HG03565 (cell line): ENCODE results near the gene FAM162A.
"Not testable (repeated sequence)": the region's sequence is repeated elsewhere in the genome, so short reads cannot be mapped to it uniquely, and the experiment has no call there.

Source experiments
- ATAC-seq: cut with Tn5 transposase; IDR thresholded peaks from one replicate; pipeline ENCODE4 v1.9.1; 2021; ENCODE audit warnings: mild to moderate bottlenecking, moderate library complexity; ENCODE audit not compliant: unreplicated experiment

Gene FAM162A

DNA sequence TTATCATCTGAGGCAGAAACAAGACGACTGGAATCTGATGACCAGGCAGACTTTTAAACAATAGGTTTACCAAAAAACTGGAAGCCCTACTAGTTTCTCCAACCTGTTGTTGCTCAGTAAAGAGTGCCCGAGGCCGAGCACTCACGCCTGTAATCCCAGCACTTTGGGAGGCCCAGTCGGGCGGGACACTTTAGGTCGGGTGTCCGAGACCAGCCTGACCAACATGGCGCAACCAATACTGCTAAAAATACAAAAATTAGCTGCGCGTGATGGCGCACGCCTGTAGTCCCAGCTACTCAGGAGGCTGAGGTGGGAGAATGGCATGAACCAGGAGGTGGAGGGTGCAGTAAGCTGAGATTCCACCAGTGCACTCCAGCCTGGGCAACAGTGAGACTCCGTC lies 33.0 kb downstream of the FAM162A start:
- ATAC-seq, result no peak

DNA sequence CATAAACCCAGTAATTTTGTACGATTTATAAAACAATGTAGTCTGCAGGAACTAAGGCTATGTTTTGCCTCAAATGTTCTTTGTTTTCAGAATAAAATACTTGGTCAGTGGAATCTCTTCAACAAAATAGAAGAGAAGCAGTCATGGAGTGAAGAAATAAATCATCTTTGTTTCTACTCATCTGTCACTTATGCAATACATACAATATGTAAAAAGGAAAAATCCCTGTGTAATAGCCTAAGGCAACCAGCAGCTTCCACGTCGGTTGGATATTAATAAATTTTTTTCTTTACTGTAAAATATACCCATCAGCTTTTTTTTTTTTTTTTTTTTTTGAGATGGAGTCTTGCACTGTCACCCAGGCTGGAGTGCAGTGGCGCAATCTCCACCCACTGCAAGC lies 37.1 kb downstream of the FAM162A start:
- ATAC-seq, result no peak

DNA sequence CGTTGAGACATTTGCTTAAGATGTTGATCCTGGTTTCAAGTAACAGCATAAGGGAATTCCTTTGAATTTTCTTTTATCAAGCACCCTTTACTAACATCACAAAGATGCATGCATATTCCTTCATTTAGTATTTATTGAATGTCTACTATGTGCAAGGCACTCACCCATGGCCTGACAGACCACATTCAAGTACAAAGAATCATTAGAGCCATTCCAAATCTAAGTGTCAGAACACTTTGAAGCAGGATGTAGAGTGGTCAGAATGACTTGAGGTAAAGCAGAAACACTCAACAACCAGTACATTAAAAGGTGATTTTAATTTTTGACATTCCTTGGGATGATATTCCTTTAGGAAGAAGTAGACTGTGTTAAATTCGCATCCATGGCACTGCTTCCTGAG lies 37.9 kb downstream of the FAM162A start:
- no peak for ATAC-seq

DNA sequence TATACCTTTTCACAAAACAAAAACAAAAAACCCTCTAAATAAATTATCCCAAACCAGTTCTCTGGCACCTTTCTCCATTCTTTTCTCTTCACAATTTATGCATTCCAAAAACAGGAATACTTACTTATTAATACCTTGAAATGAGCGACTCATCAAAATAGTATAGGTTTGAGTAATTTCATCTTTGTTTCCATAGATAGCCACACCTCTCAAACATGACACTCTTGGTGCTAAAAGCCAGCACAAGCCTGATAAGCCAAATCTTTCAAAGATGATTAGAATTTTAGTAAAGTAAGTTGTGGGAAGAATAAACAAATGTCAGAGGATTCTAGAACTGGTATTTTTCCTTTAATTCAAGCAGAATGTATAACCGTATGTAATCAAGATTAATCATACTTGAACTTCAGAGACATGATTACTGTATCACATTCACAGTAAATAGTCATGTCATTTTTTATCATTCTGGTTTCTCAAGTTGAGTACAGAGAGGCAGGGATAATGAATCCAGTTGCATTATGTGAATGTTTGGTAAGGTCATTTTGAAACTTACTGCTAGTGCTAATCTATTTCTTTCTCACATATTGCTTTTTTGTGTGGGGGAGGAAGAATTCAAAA lies 44.0 kb downstream of the FAM162A start:
- ATAC-seq, result no peak

DNA sequence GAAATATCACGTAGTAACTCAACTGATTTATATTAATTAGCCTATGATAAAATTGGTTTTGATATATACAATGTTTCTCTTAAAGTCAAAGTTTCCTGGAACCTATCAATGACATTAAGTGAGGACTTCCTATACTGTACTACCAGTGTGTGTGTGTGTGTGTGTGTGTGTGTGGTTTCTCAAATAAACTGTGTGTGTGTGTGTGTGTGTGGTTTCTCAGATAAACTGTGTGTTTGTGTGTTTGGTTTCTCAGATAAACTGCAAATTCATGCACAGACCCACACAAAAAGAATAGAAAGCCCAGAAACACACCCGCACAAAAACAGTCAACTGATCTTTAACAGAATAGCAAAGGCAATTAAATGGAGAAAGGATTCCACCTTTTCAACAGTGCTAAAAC lies 46.4 kb downstream of the FAM162A start:
- no peak for ATAC-seq

DNA sequence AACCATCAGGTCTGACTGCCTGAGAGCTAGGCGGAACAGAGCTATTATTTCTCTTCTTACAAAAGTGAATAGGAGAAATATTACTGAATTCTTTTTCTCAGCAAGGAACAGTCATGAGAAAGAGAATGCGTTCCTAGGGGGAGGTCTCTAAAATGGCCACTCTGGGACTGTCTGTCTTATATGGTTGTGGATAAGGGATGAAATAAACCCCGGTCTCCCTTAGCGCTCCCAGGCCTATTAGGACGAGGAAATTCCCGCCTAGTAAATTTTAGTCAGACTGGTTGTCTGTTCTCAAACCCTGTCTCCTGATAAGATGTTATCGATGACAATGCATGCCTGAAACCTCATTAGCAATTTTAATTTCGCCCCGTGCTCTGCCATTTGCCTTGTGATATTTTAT lies 52.0 kb downstream of the FAM162A start:
- no peak for ATAC-seq

DNA sequence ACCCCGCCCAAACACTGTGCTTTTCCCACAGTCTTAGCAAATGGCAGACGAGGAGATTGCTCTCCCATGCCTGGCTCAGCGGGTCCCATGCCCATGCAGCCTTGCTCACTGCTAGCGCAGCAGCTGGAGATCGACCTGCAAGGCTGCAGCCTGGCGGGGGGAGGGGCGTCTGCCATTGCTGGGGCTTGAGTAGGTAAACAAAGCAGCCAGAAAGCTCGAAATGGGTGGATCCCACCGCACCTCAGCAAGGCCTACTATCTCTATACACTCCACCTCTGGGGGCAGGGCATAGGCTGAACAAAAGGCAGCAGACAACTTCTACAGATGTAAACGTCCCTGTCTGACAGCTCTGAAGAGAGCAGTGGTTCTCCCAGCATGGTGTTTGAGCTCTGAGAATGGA lies 59.1 kb downstream of the FAM162A start:
- ATAC-seq, result no peak

DNA sequence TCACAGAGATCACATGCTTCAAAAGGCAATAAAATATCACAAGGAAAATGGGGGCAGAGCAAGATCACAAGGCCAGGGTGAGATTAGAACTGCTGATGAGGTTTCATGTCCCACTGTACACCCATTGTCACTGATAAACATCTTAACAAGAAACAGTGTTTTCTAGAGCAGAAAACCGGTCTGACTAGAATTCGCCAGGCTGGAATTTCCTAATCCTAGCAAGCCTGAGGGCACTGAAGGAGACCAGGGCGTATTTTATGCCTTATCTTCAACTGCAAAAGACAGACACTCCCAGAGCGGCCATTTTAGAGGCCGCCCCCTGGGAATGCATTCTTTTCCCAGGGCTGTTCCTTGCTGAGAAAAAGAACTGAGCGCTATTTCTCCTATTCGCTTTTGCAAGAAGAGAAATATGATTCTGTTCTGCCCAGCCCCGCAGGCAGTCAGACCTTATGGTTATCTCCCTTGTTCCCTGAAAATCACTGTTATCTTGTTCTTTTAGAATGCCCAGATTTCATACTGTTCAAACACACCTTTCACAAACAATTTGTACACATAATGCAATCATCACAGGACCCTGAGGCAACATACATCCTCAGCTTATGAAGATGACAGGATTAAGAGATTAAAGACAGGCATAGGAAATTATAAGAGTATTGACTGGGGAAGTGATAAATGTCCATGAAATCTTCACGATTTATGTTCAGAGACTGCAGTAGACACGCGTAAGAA lies 59.9 kb downstream of the FAM162A start:
- not testable (repeated sequence) for ATAC-seq

DNA sequence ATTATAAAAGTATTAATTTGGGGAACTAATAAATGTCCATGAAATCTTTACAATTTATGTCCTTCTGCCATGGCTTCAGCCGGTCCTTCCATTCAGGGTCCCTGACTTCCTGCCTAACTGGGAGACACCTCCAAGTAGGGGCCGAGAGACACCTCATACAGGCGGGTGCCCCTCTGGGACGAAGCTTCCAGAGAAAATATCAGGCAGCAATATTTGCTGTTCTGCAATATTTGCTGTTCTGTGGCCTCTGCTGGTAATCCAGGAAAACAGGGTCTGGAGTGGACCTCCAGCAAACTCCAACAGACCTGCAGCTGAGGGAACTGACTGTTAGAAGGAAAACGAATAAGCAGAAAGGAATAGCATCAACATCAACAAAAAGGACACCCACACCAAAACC lies 60.5 kb downstream of the FAM162A start:
- not testable (repeated sequence) for ATAC-seq

DNA sequence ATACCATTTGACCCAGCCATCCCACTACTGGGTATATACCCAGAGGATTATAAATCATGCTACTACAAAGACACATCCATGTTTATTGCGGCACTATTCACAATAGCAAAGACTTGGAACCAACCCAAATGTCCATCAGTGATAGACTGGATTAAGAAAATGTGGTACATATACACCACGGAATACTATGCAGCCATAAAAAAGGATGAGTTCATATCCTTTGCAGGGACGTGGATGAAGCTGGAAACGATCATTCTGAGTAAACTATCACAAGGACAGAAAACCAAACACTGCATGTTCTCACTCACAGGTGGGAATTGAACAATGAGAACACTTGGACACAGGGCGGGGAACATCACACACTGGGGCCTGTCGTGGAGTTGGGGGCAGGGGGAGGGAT lies 64.2 kb downstream of the FAM162A start:
- not testable (repeated sequence) for ATAC-seq

DNA sequence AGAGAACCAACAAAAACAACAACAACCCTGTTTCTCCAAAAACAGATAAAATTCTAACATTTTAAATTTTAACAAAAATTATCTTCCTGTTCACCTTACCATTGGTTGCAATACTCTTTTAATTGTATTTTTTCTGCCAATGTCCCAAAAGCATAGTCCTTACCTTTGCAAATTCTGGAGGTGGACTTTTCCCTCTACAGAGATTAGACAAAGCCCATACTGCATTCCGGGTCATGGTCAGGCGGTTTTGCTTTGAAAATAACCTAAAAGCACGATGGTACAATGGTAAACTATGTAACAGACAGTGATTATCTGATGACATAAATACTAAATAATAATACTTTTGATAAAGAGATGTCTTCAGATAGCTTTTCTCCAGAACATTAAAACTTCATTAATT lies 67.4 kb downstream of the FAM162A start:
- no peak for ATAC-seq

DNA sequence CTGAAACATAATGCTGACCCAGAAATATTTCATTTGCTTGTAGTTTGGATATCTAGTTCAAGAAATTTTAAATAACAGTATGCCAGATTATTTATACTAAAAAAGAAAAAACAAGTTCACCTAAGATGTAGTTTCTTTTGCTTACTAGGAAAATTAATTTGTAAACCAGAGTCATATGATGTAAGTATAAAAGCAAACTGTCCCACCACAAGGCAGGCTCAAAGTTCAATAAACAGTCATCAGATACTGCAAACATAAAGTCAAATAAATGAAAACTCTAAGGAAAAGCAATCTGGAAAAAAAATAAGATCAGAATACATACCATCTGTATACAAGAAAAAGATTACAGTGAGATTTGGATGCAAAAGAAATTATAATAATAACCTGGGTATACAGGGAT lies 72.1 kb downstream of the FAM162A start:
- no peak for ATAC-seq

DNA sequence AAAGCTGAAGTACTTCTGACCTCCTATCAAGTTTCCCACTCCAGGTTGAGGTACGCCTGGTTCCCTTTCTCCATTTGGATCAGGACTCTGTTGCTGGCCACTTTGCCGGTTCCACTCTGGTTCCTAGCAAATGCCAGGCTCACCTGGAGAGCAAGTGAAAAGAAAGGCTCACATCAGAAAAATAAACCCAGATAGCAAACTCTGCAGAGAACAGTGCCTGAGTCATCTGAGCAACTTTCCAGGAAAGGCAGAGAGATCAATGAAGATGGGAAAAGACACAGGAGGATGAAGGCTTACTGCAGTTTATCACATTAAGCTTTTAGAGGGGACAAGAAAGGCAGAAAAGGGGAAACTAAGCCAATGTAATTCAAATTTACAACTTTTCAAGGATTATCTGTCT lies 73.7 kb downstream of the FAM162A start:
- ATAC-seq, result no peak

DNA sequence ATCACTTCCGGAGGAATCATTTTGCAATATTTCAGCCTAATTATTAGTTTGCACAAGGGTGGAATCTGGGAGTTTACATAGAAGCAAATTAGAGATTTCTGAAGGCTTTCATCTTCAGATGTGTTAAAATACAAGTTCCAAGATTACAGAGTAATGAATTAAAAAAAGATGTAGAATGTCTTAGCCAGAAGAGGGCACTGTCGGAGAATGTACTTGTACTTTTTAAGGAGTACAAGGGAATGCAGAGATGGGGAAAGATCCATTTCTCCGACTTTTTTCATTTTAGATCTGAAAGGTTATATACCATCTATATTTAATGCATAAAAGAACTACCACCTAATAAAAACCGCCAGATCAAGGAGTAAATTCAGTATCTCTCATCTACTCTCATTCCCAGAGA lies 75.0 kb downstream of the FAM162A start:
- ATAC-seq, result no peak

DNA sequence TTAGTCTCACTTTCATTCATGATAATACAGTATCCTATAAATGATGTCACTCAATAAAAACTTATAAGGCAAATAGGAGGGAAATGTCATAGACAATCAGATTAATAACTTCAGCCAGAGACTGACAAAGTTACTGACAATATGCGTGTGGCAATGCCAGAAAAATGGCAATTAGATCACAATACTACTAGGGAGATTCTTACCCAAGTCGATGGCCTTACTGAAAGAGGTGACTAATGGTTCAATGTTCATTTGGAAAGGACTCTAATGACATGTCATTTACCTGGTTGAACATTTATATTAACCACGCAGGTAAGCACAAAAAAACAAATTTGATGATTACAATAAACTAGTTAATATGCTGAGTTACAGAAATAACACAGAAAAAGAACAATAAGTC lies 77.8 kb downstream of the FAM162A start:
- no peak for ATAC-seq
